Right lobe of liver (tissue), 6 donors: ENCODE results near the gene NPRL2. TPM values are rescaled to one million over a fixed set of nuclear protein-coding genes. Genes with fewer than 3 reads are reported as not detected.

Source experiments
- ATAC-seq, 4 donors: fragments of 200-7000 bp; cut with Tn5 transposase; one replicate each; pipeline ENCODE4 v1.9.1; 2020; ENCODE audit warnings: mild to moderate bottlenecking in 4 of 4, moderate library complexity in 4 of 4
- DNase-seq, 3 donors: peaks; one replicate each; pipeline ENCODE4 v3.0.0-alpha.2; 2020
- H3K27ac ChIP-seq, 3 donors: fragments of 200-600 bp; one replicate each; pipeline ENCODE4 v1.8.0; 2022
- H3K27me3 ChIP-seq, 2 donors: fragments of 200-600 bp; one replicate each; pipeline ENCODE4 v1.8.0; 2022
- H3K36me3 ChIP-seq, 4 donors: fragments of 200-600 bp; sonication (generic) in 1 of 4; one replicate each; pipeline versions ENCODE4 v1.5.1 to v1.8.0; 2017 to 2022; ENCODE audit warnings: control low read depth in 1 of 4
- H3K4me1 ChIP-seq, 4 donors: fragments of 200-600 bp; sonication (generic) in 1 of 4; one replicate each; pipeline versions ENCODE4 v1.5.1 to v1.8.0; 2017 to 2022; ENCODE audit warnings: control low read depth in 1 of 4
- H3K4me3 ChIP-seq, 3 donors: fragments of 200-600 bp; one replicate each; pipeline ENCODE4 v1.8.0; 2022
- H3K9me3 ChIP-seq, 4 donors: fragments of 200-600 bp; sonication (generic) in 1 of 4; one replicate each; pipeline versions ENCODE4 v1.5.1 to v1.8.0; 2017 to 2022; ENCODE audit warnings: control low read depth in 1 of 4
- CTCF ChIP-seq, 4 donors: fragments of 200-600 bp in 3 of 4; fragments of 450-650 bp in 1 of 4; IDR thresholded peaks; one replicate each; pipeline versions ENCODE4 v1.5.1 to v1.8.0; 2016 to 2022; ENCODE audit warnings: antibody characterized with exemption in 4 of 4, mild to moderate bottlenecking in 2 of 4
- POLR2A ChIP-seq: fragments of 450-650 bp; IDR thresholded peaks from one replicate; pipeline ENCODE4 v1.6.1; 2017; ENCODE audit warnings: antibody characterized with exemption, mild to moderate bottlenecking
- WGBS: methylation state at CpG from one replicate; pipeline ENCODE4 v1.1.6; 2018; ENCODE audit warnings: low coverage, low lambda C conversion rate; ENCODE audit not compliant: insufficient coverage; ENCODE audit errors: missing lambda C conversion rate; 5-methylcytosine and 5-hydroxymethylcytosine counted together
- intact Hi-C, 2 donors: fragments of 100-400 bp; cut with DNase I; formaldehyde crosslinking; loops; one replicate each; pipeline versions ENCODE4 v1.11.2 to v1.14.1; 2022
- total RNA-seq, 6 experiments: library from RNA; depleted of rRNA in 2 of 6; stranded (reverse); fragments of >200 nt in 2 of 6; fragmentation: NEBNext Ultra II Directional in 3 of 6; extraction: Animal tissue kit (Norgen Biotek cat#: 25700) in 3 of 6; gene quantifications; one replicate each; pipeline versions ENCODE4 v1.1.0 to v1.2.4, GENCODE V29; 2016 to 2023
- donor health status: DM: no; HTN: yes; CAD: no.
- donor health status: DM: no; HTN: no; CAD: no.
- donor health status: DM: no; HTN: no; CAD: no.
- donor health status: DM: no; HTN: yes; CAD: no.
- donor health status: DM: no; HTN: yes; CAD: no.

Gene NPRL2
- total RNA-seq, 6 experiments from 2014 or later = 10.6 to 18.3 (median 14.4) TPM

- Histone ChIP-seq H3K4me1 (peaks cover 0 to 49% (median 27%) of the 10 kb centered on the region in 4 donors), H3K27me3 (no peaks in the 10 kb centered on the region), H3K9me3 (no peaks in the 10 kb centered on the region), H3K27ac (no peak overlapping the region), H3K4me3 (no peak overlapping the region), H3K36me3 (peaks cover 0 to 29% (median 5%) of the 10 kb centered on the region in 4 donors)
- DNase-seq (no peak), ATAC-seq (peak in 1 of 4 donors; percentile 20)
- peak in 1 of 4 donors; percentile 16 for TF ChIP-seq CTCF (IDR thresholded peaks at IDR 0.05)
- no peak for TF ChIP-seq POLR2A
- intact Hi-C loops = no loop called here
- WGBS = 16% methylated on average over 2 of the region's 2 CpGs
Observed at GRCh38 chr3:50352781-50353180, 2.2 kb upstream of the NPRL2 start.

DNA sequence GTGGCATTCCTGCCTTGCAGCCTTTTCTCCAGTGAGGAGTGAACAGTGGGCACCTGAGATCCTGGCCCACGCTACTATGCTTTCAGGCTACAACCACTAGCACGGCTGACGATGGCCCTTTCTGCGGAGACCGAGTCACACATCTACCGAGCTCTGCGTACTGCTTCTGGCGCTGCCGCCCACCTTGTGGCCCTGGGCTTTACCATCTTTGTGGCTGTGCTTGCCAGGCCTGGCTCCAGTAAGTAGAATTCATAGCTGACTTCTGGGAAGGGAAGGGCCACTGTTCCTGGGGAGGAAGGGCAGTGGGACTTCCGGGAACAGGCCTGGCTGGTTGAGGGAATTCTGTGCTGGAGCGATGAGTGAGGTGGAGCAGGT is 735 bp upstream of the NPRL2 start:
- whole genome bisulfite sequencing = 56% methylated on average over 2 of the region's 11 CpGs
- Histone ChIP-seq H3K27ac (peak overlapping the region in 2 of 3 donors; percentile 43 to 92), H3K4me1 (peaks cover 0 to 39% (median 16%) of the 10 kb centered on the region in 4 donors), H3K9me3 (no peaks in the 10 kb centered on the region), H3K27me3 (no peaks in the 10 kb centered on the region), H3K36me3 (peaks cover 0 to 29% (median 5%) of the 10 kb centered on the region in 4 donors), H3K4me3 (peak overlapping the region; percentile 74 to 78 (median 74))
- TF ChIP-seq POLR2A = no peak
- TF ChIP-seq CTCF (IDR thresholded peaks at IDR 0.05) = no peak
- DNase-seq (no peak), ATAC-seq (no peak)
- intact Hi-C loops = no loop called here

GRCh38 chr3:50350213-50350526 is 405 bp downstream of the NPRL2 start:
- TF ChIP-seq CTCF (IDR thresholded peaks at IDR 0.05) = no peak
- TF ChIP-seq POLR2A = no peak
- intact Hi-C loops = no loop called here
- H3K4me1 ChIP-seq = peaks cover 0 to 34% (median 10%) of the 10 kb centered on the region in 4 donors
- peaks cover 0 to 26% (median 5%) of the 10 kb centered on the region in 4 donors for H3K36me3 ChIP-seq
- peak overlapping the region; percentile 74 to 78 (median 74) for H3K4me3 ChIP-seq
- DNase-seq (no peak), ATAC-seq (no peak)
- peak overlapping the region; percentile 90 to 92 (median 91) for H3K27ac ChIP-seq
- H3K27me3 ChIP-seq = no peaks in the 10 kb centered on the region
- whole genome bisulfite sequencing = 2% methylated on average over 5 of the region's 7 CpGs
- H3K9me3 ChIP-seq = no peaks in the 10 kb centered on the region

GRCh38 chr3:50347187-50347813 is 3.3 kb downstream of the NPRL2 start:
- H3K9me3 ChIP-seq = no peaks in the 10 kb centered on the region
- 0% methylated on average over 10 of the region's 14 CpGs for WGBS
- H3K36me3 ChIP-seq = peaks cover 0 to 5% (median 0%) of the 10 kb centered on the region in 4 donors
- peak in 2 of 3 donors; percentile 72 to 75 for DNase-seq
- H3K4me3 ChIP-seq = no peak overlapping the region
- H3K27ac ChIP-seq = no peak overlapping the region
- peak; percentile 43 to 65 (median 56) for TF ChIP-seq CTCF (IDR thresholded peaks at IDR 0.05)
- TF ChIP-seq POLR2A = no peak
- peak; percentile 7 to 29 (median 26) for ATAC-seq
- peaks cover 0 to 31% (median 7%) of the 10 kb centered on the region in 4 donors for H3K4me1 ChIP-seq
- intact Hi-C loops = loop anchor here (10.0 kb wide), 2 partner anchors 198 to 208 kb away; no protein-coding TSS in a partner anchor
- H3K27me3 ChIP-seq = no peaks in the 10 kb centered on the region
